Mesenchymal stem cell (in vitro differentiated cells and primary cell): ENCODE results near the gene SLC13A4.

Experiments
- DNase-seq: peaks from one replicate; pipeline ENCODE4 v3.0.0-alpha.2; 2013
- H2AFZ ChIP-seq: one replicate; pipeline ENCODE4 v1.6.1; 2013; ENCODE audit warnings: low read depth, mild to moderate bottlenecking, control low read depth, inconsistent platforms, low read length, moderate library complexity
- H2AK5ac ChIP-seq: 2 replicates; pipeline ENCODE4 v1.6.1; 2013; ENCODE audit warnings: low read length, moderate library complexity, mild to moderate bottlenecking, inconsistent platforms; ENCODE audit not compliant: severe bottlenecking
- H2BK120ac ChIP-seq: one replicate; pipeline ENCODE4 v1.6.1; 2013; ENCODE audit warnings: low read depth, mild to moderate bottlenecking, inconsistent platforms, low read length, moderate library complexity
- H2BK12ac ChIP-seq, 2 experiments: one replicate each; pipeline ENCODE4 v1.6.1; 2013; ENCODE audit warnings: inconsistent platforms in 2 of 2, low read length in 2 of 2, mild to moderate bottlenecking in 2 of 2, moderate library complexity in 2 of 2, control low read depth in 1 of 2
- H2BK15ac ChIP-seq: one replicate; pipeline ENCODE4 v1.6.1; 2013; ENCODE audit warnings: mild to moderate bottlenecking, low read depth, inconsistent platforms; ENCODE audit not compliant: poor library complexity, severe bottlenecking
- H2BK5ac ChIP-seq: 2 replicates; pipeline ENCODE4 v1.6.1; 2013; ENCODE audit warnings: low read depth, mild to moderate bottlenecking, low read length, control low read depth, inconsistent platforms; ENCODE audit not compliant: poor library complexity, severe bottlenecking
- H3K14ac ChIP-seq, 2 experiments: one replicate each; pipeline ENCODE4 v1.6.1; 2013; ENCODE audit warnings: inconsistent platforms in 2 of 2, low read length in 2 of 2, control low read depth in 1 of 2, mild to moderate bottlenecking in 1 of 2, moderate library complexity in 1 of 2
- H3K18ac ChIP-seq, 2 experiments: one replicate each; pipeline ENCODE4 v1.6.1; 2013; ENCODE audit warnings: inconsistent platforms in 2 of 2, low read length in 2 of 2, control low read depth in 1 of 2, low read depth in 1 of 2, mild to moderate bottlenecking in 1 of 2
- H3K23ac ChIP-seq, 2 experiments: one replicate each; pipeline ENCODE4 v1.6.1; 2013; ENCODE audit warnings: inconsistent platforms in 2 of 2, low read length in 2 of 2, mild to moderate bottlenecking in 2 of 2, moderate library complexity in 2 of 2, control low read depth in 1 of 2
- H3K27ac ChIP-seq: 2 replicates; pipeline ENCODE4 v1.5.1; 2013; ENCODE audit warnings: mild to moderate bottlenecking, moderate library complexity, low read length, control low read depth, inconsistent platforms; ENCODE audit not compliant: poor library complexity, severe bottlenecking
- H3K27me3 ChIP-seq, 2 experiments: 2 replicates each; pipeline versions ENCODE4 v1.6.1 to v1.7.0; 2013; ENCODE audit warnings: low read length in 2 of 2, mild to moderate bottlenecking in 2 of 2, moderate library complexity in 2 of 2, control low read depth in 1 of 2, inconsistent platforms in 1 of 2; ENCODE audit not compliant: control insufficient read depth in 1 of 2, insufficient read depth in 1 of 2
- H3K36me3 ChIP-seq, 2 experiments: 2 replicates each; pipeline versions ENCODE4 v1.6.1 to v1.7.0; 2013; ENCODE audit warnings: low read length in 2 of 2, control low read depth in 1 of 2, inconsistent platforms in 1 of 2, low read depth in 1 of 2, mild to moderate bottlenecking in 1 of 2; ENCODE audit not compliant: insufficient read depth in 2 of 2, control insufficient read depth in 1 of 2
- H3K4ac ChIP-seq, 2 experiments: one replicate each; pipeline ENCODE4 v1.6.1; 2013; ENCODE audit warnings: inconsistent platforms in 2 of 2, low read length in 2 of 2, mild to moderate bottlenecking in 2 of 2, moderate library complexity in 2 of 2, control low read depth in 1 of 2, low read depth in 1 of 2
- H3K4me1 ChIP-seq: 2 replicates; pipeline ENCODE4 v1.6.1; 2013; ENCODE audit warnings: low read depth, low read length, control low read depth; ENCODE audit not compliant: control insufficient read depth, insufficient read depth
- H3K4me2 ChIP-seq: 2 replicates; pipeline ENCODE4 v1.6.1; 2013; ENCODE audit warnings: low read length, mild to moderate bottlenecking, inconsistent platforms; ENCODE audit not compliant: poor library complexity, severe bottlenecking
- H3K4me3 ChIP-seq, 2 experiments: 2 replicates each; pipeline versions ENCODE4 v1.5.1 to v1.7.0; 2013; ENCODE audit warnings: low read length in 2 of 2, mild to moderate bottlenecking in 2 of 2, control low read depth in 1 of 2, low read depth in 1 of 2; ENCODE audit not compliant: insufficient read depth in 1 of 2
- H3K79me1 ChIP-seq: replicated peaks from 2 replicates; pipeline ENCODE4 v1.6.1; 2013; ENCODE audit warnings: mild to moderate bottlenecking, control low read depth, low read length, inconsistent platforms; ENCODE audit not compliant: poor library complexity, severe bottlenecking
- H3K9ac ChIP-seq: 2 replicates; pipeline ENCODE4 v1.7.0; 2013; ENCODE audit warnings: mild to moderate bottlenecking, low read length, moderate library complexity
- H3K9me3 ChIP-seq: 2 replicates; pipeline ENCODE4 v1.7.0; 2013; ENCODE audit warnings: mild to moderate bottlenecking, low read length; ENCODE audit not compliant: control insufficient read depth
- H4K8ac ChIP-seq: one replicate; pipeline ENCODE4 v1.6.1; 2013; ENCODE audit warnings: inconsistent platforms, mild to moderate bottlenecking, low read length, moderate library complexity
- H4K91ac ChIP-seq: one replicate; pipeline ENCODE4 v1.6.1; 2013; ENCODE audit warnings: mild to moderate bottlenecking, low read length, inconsistent platforms
- WGBS: methylation state at CpG from one replicate; pipeline ENCODE4 v1.1.7; 2013; ENCODE audit warnings: mixed read lengths; 5-methylcytosine and 5-hydroxymethylcytosine counted together

The SLC13A4 gene

GRCh38 chr7:135650831-135651573, 77.0 kb downstream of the SLC13A4 start:
- Histone ChIP-seq H3K23ac (no peak overlapping the region), H3K79me1 (peaks cover 2% of the 10 kb centered on the region), H3K4me1 (peaks cover 15% of the 10 kb centered on the region), H2AFZ (no peak overlapping the region), H3K18ac (peak overlapping the region in 1 of 2 experiments; percentile 31), H3K14ac (no peak overlapping the region), H2BK120ac (no peak overlapping the region), H3K4me2 (no peak overlapping the region), H3K27ac (no peak overlapping the region), H2AK5ac (no peak overlapping the region), H3K4ac (no peak overlapping the region), H2BK5ac (no peak overlapping the region), H4K91ac (no peak overlapping the region), H3K4me3 (no peak overlapping the region), H3K36me3 (peaks cover 0 to 37% of the 10 kb centered on the region in 2 experiments), H2BK12ac (no peak overlapping the region), H3K9ac (no peak overlapping the region), H2BK15ac (no peak overlapping the region), H4K8ac (no peak overlapping the region), H3K27me3 (no peaks in the 10 kb centered on the region), H3K9me3 (no peaks in the 10 kb centered on the region)
- DNase-seq = peak; percentile 91
- WGBS = 32% methylated on average over 14 of the region's 15 CpGs

DNA sequence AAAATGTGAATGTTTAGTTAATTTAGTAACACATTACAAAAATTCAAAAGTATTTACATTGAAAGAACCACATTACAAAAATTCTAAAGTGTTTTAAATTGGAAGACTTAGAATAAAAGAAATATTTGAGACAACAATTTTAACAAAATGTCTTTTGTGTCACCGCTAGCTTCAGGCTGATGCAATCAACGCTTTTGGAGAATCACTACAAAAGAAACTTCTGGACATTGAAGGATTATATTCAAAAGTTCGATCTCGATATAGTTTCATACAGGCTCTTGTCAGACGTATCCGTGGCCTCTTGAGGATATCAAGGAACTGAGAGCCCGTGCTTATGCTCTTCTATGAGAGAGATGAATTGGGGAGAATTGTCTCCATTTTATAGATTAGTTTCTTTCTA, 79.8 kb downstream of the SLC13A4 start:
- Histone ChIP-seq H3K23ac (no peak overlapping the region), H3K4me2 (no peak overlapping the region), H3K27ac (no peak overlapping the region), H3K9ac (no peak overlapping the region), H2AK5ac (no peak overlapping the region), H3K14ac (no peak overlapping the region), H2BK15ac (no peak overlapping the region), H2AFZ (no peak overlapping the region), H2BK120ac (no peak overlapping the region), H4K8ac (no peak overlapping the region), H3K18ac (no peak overlapping the region), H3K36me3 (peaks cover 7 to 61% of the 10 kb centered on the region in 2 experiments), H3K4me3 (no peak overlapping the region), H2BK12ac (no peak overlapping the region), H3K4ac (no peak overlapping the region), H3K9me3 (no peaks in the 10 kb centered on the region), H4K91ac (no peak overlapping the region), H2BK5ac (no peak overlapping the region), H3K4me1 (peaks cover 12% of the 10 kb centered on the region), H3K79me1 (peaks cover 2% of the 10 kb centered on the region), H3K27me3 (no peaks in the 10 kb centered on the region)
- over 99% methylated on average over 6 of the region's 7 CpGs for WGBS
- DNase-seq = no peak

DNA sequence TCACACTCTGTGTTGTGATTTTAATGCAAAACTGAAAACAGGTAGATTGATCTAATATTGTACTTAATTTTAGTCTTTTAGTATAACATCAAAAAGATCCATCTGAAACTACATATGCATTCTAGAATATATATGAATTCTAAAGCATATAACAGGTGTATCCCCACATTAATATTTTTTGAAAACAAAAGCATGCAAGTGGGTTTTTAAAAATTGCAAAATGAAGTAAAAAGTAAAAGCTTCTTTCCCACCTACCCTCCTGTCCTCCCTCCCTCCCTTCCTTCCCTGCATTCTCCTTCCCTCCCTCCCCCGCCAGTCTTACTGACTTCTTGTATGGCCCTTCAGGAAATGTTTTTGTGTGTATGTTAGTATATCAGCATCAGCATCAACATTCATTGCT, 80.2 kb downstream of the SLC13A4 start:
- no peak overlapping the region for H2BK5ac ChIP-seq
- no CpG with 5 or more reads among the region's 1 CpG for WGBS
- H3K9ac ChIP-seq = no peak overlapping the region

DNA sequence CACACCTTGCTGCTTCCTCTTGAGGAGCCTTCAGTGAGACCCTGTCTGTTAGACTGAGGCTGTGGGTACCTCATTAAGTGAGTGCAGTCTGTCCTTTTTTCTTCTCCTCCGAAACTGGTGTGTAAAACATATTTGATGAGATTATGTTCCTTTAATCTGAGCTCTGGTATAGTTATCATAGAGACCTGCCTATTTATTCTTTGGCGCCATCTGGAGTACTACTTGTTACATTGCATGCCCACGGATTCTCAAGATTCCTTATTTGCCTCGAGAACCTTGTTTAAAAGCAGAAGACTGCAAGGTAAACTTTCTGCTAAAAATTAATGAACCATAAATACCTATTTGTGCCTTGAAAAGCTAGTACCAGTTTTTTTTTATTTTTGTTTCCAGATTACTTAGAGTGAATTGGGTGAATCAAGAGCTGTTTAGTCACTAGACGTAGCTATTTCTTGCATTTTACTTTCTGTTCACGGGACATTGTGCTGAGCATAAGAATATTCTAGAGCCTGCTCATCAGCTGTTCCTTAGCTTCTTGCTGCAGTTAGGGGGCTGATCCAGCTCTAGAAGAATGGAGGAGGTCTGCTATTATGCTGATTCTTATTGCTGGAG, 82.6 kb downstream of the SLC13A4 start:
- peak overlapping the region; percentile 42 for H3K9ac ChIP-seq
- H3K27ac ChIP-seq = no peak overlapping the region
- no peak overlapping the region for H3K18ac ChIP-seq
- H3K4me3 ChIP-seq = no peak overlapping the region
- no peaks in the 10 kb centered on the region for H3K27me3 ChIP-seq
- no peak overlapping the region for H2AFZ ChIP-seq
- no peak overlapping the region for H3K14ac ChIP-seq
- H4K91ac ChIP-seq = no peak overlapping the region
- no peak overlapping the region for H3K4me2 ChIP-seq
- WGBS = 73% methylated on average over 5 of the region's 6 CpGs
- peaks cover 13 to 74% of the 10 kb centered on the region in 2 experiments for H3K36me3 ChIP-seq
- no peak overlapping the region for H4K8ac ChIP-seq
- no peak overlapping the region for H2BK15ac ChIP-seq
- H2AK5ac ChIP-seq = no peak overlapping the region
- DNase-seq = peak; percentile 60
- no peak overlapping the region for H2BK120ac ChIP-seq
- H3K9me3 ChIP-seq = no peaks in the 10 kb centered on the region
- no peak overlapping the region for H3K23ac ChIP-seq
- H2BK5ac ChIP-seq = no peak overlapping the region
- peaks cover 3% of the 10 kb centered on the region for H3K4me1 ChIP-seq
- no peak overlapping the region for H2BK12ac ChIP-seq
- no peaks in the 10 kb centered on the region for H3K79me1 ChIP-seq
- no peak overlapping the region for H3K4ac ChIP-seq

More for the DNA sequence above, 80.2 kb downstream of the SLC13A4 start:
- Histone ChIP-seq H3K36me3 (peaks cover 7 to 66% of the 10 kb centered on the region in 2 experiments), H2BK12ac (no peak overlapping the region), H3K4me1 (peaks cover 9% of the 10 kb centered on the region), H2BK120ac (no peak overlapping the region), H3K4me3 (no peak overlapping the region), H3K23ac (no peak overlapping the region), H3K18ac (no peak overlapping the region), H3K27me3 (no peaks in the 10 kb centered on the region), H4K91ac (no peak overlapping the region), H3K27ac (no peak overlapping the region), H3K4me2 (no peak overlapping the region), H3K14ac (no peak overlapping the region), H3K4ac (no peak overlapping the region), H2AK5ac (no peak overlapping the region), H2AFZ (no peak overlapping the region), H3K9me3 (no peaks in the 10 kb centered on the region), H3K79me1 (peaks cover 2% of the 10 kb centered on the region), H4K8ac (no peak overlapping the region), H2BK15ac (no peak overlapping the region)
- no peak for DNase-seq
